Neural cell (in vitro differentiated cells): Measurements from ENCODE around the gene RASGEF1B. TPM values are rescaled to one million over a fixed set of nuclear protein-coding genes. Genes with fewer than 3 reads are reported as not detected.

ENCODE experiments used
- H2AFZ ChIP-seq: fragments of 200-600, 300-800 bp; sonication (generic), shearing (Covaris generic); 2 replicates; pipeline ENCODE4 v1.6.0; 2014; ENCODE audit warnings: low read depth, mild to moderate bottlenecking, antibody characterized with exemption, low read length, moderate library complexity
- H3F3A ChIP-seq: fragments of 200-600 bp; shearing (Covaris generic); 2 replicates; pipeline ENCODE4 v1.6.1; 2016; ENCODE audit warnings: mild to moderate bottlenecking, moderate library complexity, mixed read lengths, antibody characterized with exemption, low read length; ENCODE audit not compliant: insufficient read depth, poor library complexity, severe bottlenecking
- H3K27ac ChIP-seq: fragments of 200-600, 300-800 bp; sonication (generic), shearing (Covaris generic); 2 replicates; pipeline ENCODE4 v1.5.1; 2014; ENCODE audit warnings: mild to moderate bottlenecking, low read length, moderate library complexity
- H3K27me3 ChIP-seq: fragments of 300-800, 200-600 bp; sonication (generic), shearing (Covaris generic); 2 replicates; pipeline ENCODE4 v1.6.0; 2014; ENCODE audit warnings: mild to moderate bottlenecking, low read depth, low read length, moderate library complexity; ENCODE audit not compliant: insufficient read depth
- H3K36me3 ChIP-seq: fragments of 300-800, 200-600 bp; sonication (generic), shearing (Covaris generic); 2 replicates; pipeline ENCODE4 v1.5.1; 2014; ENCODE audit warnings: mild to moderate bottlenecking, antibody characterized with exemption, low read length, moderate library complexity; ENCODE audit not compliant: insufficient read depth
- H3K4me2 ChIP-seq: fragments of 300-800, 200-600 bp; sonication (generic), shearing (Covaris generic); 2 replicates; pipeline ENCODE4 v1.6.0; 2014; ENCODE audit warnings: mild to moderate bottlenecking, low read length
- H3K4me3 ChIP-seq: fragments of 300-800, 200-600 bp; sonication (generic), shearing (Covaris generic); 2 replicates; pipeline ENCODE4 v1.5.1; 2014; ENCODE audit warnings: mild to moderate bottlenecking, low read length, moderate library complexity
- H3K79me2 ChIP-seq: fragments of 200-600 bp; shearing (Covaris generic); replicated peaks from 2 replicates; pipeline ENCODE4 v1.6.0; 2014; ENCODE audit warnings: mild to moderate bottlenecking, low read length, moderate library complexity; ENCODE audit not compliant: insufficient read depth
- H3K9ac ChIP-seq: fragments of 300-800, 200-600 bp; sonication (generic), shearing (Covaris generic); 2 replicates; pipeline ENCODE4 v1.6.1; 2016; ENCODE audit warnings: mild to moderate bottlenecking, low read length, mixed read lengths
- H3K9me2 ChIP-seq: fragments of 200-600 bp; shearing (Covaris generic); 2 replicates; pipeline ENCODE4 v1.6.1; 2016; ENCODE audit warnings: mild to moderate bottlenecking, low read length, mixed read lengths; ENCODE audit not compliant: insufficient read depth
- H3K9me3 ChIP-seq: fragments of 200-600, 300-800 bp; sonication (generic), shearing (Covaris generic); 2 replicates; pipeline ENCODE4 v1.6.1; 2016; ENCODE audit warnings: mild to moderate bottlenecking, mixed run types, low read length, moderate library complexity, mixed read lengths
- H4K20me1 ChIP-seq: fragments of 200-600 bp; shearing (Covaris generic); 2 replicates; pipeline ENCODE4 v1.6.1; 2016; ENCODE audit warnings: mild to moderate bottlenecking, mixed run types; ENCODE audit not compliant: insufficient read depth
- CTCF ChIP-seq: fragments of 450-650 bp; IDR thresholded peaks from 2 replicates; pipeline ENCODE4 v1.5.1; 2014; ENCODE audit warnings: antibody characterized with exemption, mild to moderate bottlenecking, moderate library complexity; ENCODE audit not compliant: poor library complexity, severe bottlenecking
- EP300 ChIP-seq: fragments of 450-650 bp; conservative IDR thresholded peaks from 2 replicates; pipeline ENCODE4 v1.6.1; 2014; ENCODE audit warnings: antibody characterized with exemption, mild to moderate bottlenecking, moderate library complexity; ENCODE audit not compliant: poor library complexity, severe bottlenecking
- EZH2 ChIP-seq: fragments of 200-600, 300-800 bp; shearing (Covaris generic), sonication (generic); IDR thresholded peaks from 2 replicates; pipeline ENCODE4 v1.6.1; 2014; ENCODE audit warnings: antibody characterized with exemption, low read length, borderline replicate concordance, mild to moderate bottlenecking; ENCODE audit not compliant: insufficient read depth, poor library complexity, severe bottlenecking
- MXI1 ChIP-seq: fragments of 450-650 bp; conservative IDR thresholded peaks from 2 replicates; pipeline ENCODE4 v1.6.1; 2014; ENCODE audit warnings: antibody characterized with exemption, mild to moderate bottlenecking; ENCODE audit not compliant: poor library complexity, severe bottlenecking
- POLR2AphosphoS5 ChIP-seq: IDR thresholded peaks from 2 replicates; pipeline ENCODE4 v1.6.1; 2012
- RAD21 ChIP-seq: fragments of 450-650 bp; conservative IDR thresholded peaks from 2 replicates; pipeline ENCODE4 v1.6.1; 2014; ENCODE audit warnings: antibody characterized with exemption, mild to moderate bottlenecking, moderate library complexity
- REST ChIP-seq: IDR thresholded peaks from 2 replicates; pipeline ENCODE4 v1.6.1; 2012; ENCODE audit warnings: borderline replicate concordance
- SMC3 ChIP-seq: fragments of 450-650 bp; conservative IDR thresholded peaks from 2 replicates; pipeline ENCODE4 v1.6.1; 2014; ENCODE audit warnings: antibody characterized with exemption, mild to moderate bottlenecking, moderate library complexity; ENCODE audit not compliant: poor library complexity
- TAF1 ChIP-seq: IDR thresholded peaks from 2 replicates; pipeline ENCODE4 v1.6.1; 2012; ENCODE audit warnings: low read depth
- polyA plus RNA-seq: library from polyadenylated mRNA; depleted of rRNA; stranded (reverse); fragments of >200 nt; gene quantifications from 2 replicates; pipeline ENCODE4 v1.2.3, GENCODE V29; 2014

Gene RASGEF1B
- polyA plus RNA-seq, 1 donor from 2014 or later, result 21.5 TPM

GRCh38 chr4:81454499-81454898 lies 17.2 kb downstream of the RASGEF1B start:
- Histone ChIP-seq H3K27ac (no peak overlapping the region), H3K9ac (no peak overlapping the region), H3K4me2 (no peak overlapping the region), H4K20me1 (no peaks in the 10 kb centered on the region), H3K27me3 (no peaks in the 10 kb centered on the region), H3K9me2 (no peaks in the 10 kb centered on the region), H3K79me2 (no peaks in the 10 kb centered on the region), H3K36me3 (no peaks in the 10 kb centered on the region), H3K9me3 (no peaks in the 10 kb centered on the region), H2AFZ (no peak overlapping the region), H3K4me3 (no peak overlapping the region), H3F3A (no peaks in the 10 kb centered on the region)
- TF ChIP-seq CTCF (no peak), EZH2 (no peak), MXI1 (no peak), SMC3 (no peak), TAF1 (no peak), POLR2AphosphoS5 (no peak)

DNA sequence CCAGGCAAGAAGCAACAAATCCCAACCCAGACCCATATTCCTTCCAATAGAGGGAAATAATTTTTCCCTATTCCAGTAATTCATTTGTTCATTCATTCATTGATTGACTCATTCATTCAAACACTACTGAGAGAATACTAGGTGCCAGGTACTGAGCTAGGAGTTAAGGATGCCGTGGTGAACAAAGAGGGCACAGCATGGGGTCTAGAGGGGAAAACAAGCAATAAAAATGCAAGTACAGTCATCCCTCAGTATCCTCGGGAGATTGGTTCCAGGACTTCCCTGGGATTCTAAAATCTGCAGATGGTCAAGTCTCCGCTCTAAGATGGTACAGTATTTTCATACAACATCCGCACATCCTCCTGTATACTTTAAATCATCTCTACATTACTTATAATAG lies 18.7 kb downstream of the RASGEF1B start:
- Histone ChIP-seq H3K9me3 (no peaks in the 10 kb centered on the region), H3K4me3 (no peak overlapping the region), H3K36me3 (no peaks in the 10 kb centered on the region), H3K79me2 (no peaks in the 10 kb centered on the region), H3K9me2 (no peaks in the 10 kb centered on the region), H3F3A (no peaks in the 10 kb centered on the region), H2AFZ (no peak overlapping the region), H3K4me2 (no peak overlapping the region), H3K9ac (no peak overlapping the region), H3K27me3 (no peaks in the 10 kb centered on the region), H4K20me1 (no peaks in the 10 kb centered on the region), H3K27ac (no peak overlapping the region)
- TF ChIP-seq CTCF (no peak), EP300 (no peak), SMC3 (no peak), REST (no peak), RAD21 (no peak), TAF1 (no peak), EZH2 (no peak), POLR2AphosphoS5 (no peak), MXI1 (no peak)
